K562 (cell line): ENCODE measurements around the gene EHMT2. TPM values are rescaled to one million over a fixed set of nuclear protein-coding genes. Genes with fewer than 3 reads are reported as not detected.

Experiments
- FOXK2 ChIP-seq, 2 experiments: fragments of 450-650 bp; IDR thresholded peaks in 1 of 2; conservative IDR thresholded peaks in 1 of 2; 2 replicates each; pipeline ENCODE4 v1.6.1; 2016; ENCODE audit warnings: low read depth in 2 of 2, mild to moderate bottlenecking in 1 of 2
- GTF2E2 ChIP-seq: fragments of 200-800 bp; sonication (Bioruptor generic); IDR thresholded peaks from 2 replicates; pipeline ENCODE4 v1.6.1; 2016; ENCODE audit warnings: missing genetic modification characterization, missing compliant biosample characterization
- HDAC8 ChIP-seq: fragments of 450-650 bp; IDR thresholded peaks from 2 replicates; pipeline ENCODE4 v1.6.1; 2016; ENCODE audit warnings: mild to moderate bottlenecking, missing genetic modification characterization, moderate library complexity, missing compliant biosample characterization
- KDM1A ChIP-seq, 2 experiments: fragments of 450-650 bp; IDR thresholded peaks; 2 replicates each; pipeline ENCODE4 v1.6.1; 2016; ENCODE audit warnings: mild to moderate bottlenecking in 2 of 2
- KLF6 ChIP-seq: fragments of 250-450 bp; sonication (Bioruptor Pico); IDR thresholded peaks from 2 replicates; pipeline ENCODE4 v1.4.0; 2020; ENCODE audit warnings: mild to moderate bottlenecking, moderate library complexity, borderline replicate concordance
- MYNN ChIP-seq, 2 experiments: sonication (generic); formaldehyde crosslinking in 1 of 2; IDR thresholded peaks; 2 replicates each; pipeline versions ENCODE4 v1.5.0 to v1.6.1; 2016 to 2020; ENCODE audit warnings: antibody characterized with exemption in 1 of 2, missing genetic modification reagents in 1 of 2
- PML ChIP-seq: IDR thresholded peaks from 2 replicates; pipeline ENCODE4 v1.6.1; 2012; ENCODE audit warnings: low read length, inconsistent platforms
- POLR3A ChIP-seq: IDR thresholded peaks from 2 replicates; pipeline ENCODE4 v1.6.1; 2011; ENCODE audit warnings: borderline replicate concordance, mild to moderate bottlenecking, moderate library complexity; ENCODE audit not compliant: insufficient read length, insufficient read depth; ENCODE audit errors: extremely low read depth
- RBM34 ChIP-seq: fragments of 200-400 bp; formaldehyde crosslinking; IDR thresholded peaks from 2 replicates; pipeline ENCODE4 v1.6.1; 2018; ENCODE audit warnings: low read length, borderline replicate concordance; ENCODE audit not compliant: insufficient read depth
- SETDB1 ChIP-seq: IDR thresholded peaks from one replicate; pipeline ENCODE4 v1.6.1; 2012; ENCODE audit warnings: low read length, control low read depth, inconsistent platforms
- SRSF3 ChIP-seq: fragments of 200-400 bp; formaldehyde crosslinking; IDR thresholded peaks from 2 replicates; pipeline ENCODE4 v1.6.1; 2016; ENCODE audit warnings: mild to moderate bottlenecking, low read length, moderate library complexity; ENCODE audit not compliant: insufficient read depth
- TEAD1 ChIP-seq, 2 experiments: fragments of 450-650 bp in 1 of 2; sonication (generic) in 1 of 2; formaldehyde crosslinking; IDR thresholded peaks; 2 replicates each; pipeline versions ENCODE4 v1.4.0 to v1.8.0; 2020 to 2022; ENCODE audit warnings: mild to moderate bottlenecking in 2 of 2, missing genetic modification reagents in 1 of 2
- ZFP36 ChIP-seq: fragments of 150-350 bp; IDR thresholded peaks from 2 replicates; pipeline ENCODE4 v1.6.1; 2018; ENCODE audit warnings: low read length, low read depth; ENCODE audit not compliant: partially characterized antibody
- ZNF124 ChIP-seq: sonication (generic); formaldehyde crosslinking; IDR thresholded peaks from 2 replicates; pipeline ENCODE4 v1.8.1; 2022; ENCODE audit warnings: missing genetic modification reagents
- ZNF644 ChIP-seq: fragments of 200-800 bp; sonication (Bioruptor generic); IDR thresholded peaks from 2 replicates; pipeline ENCODE4 v1.6.1; 2016; ENCODE audit warnings: low read depth, missing genetic modification characterization, missing compliant biosample characterization
- ZNF76 ChIP-seq: fragments of 250-450 bp; sonication (Bioruptor Pico); IDR thresholded peaks from 2 replicates; pipeline ENCODE4 v1.4.0; 2020; ENCODE audit warnings: mild to moderate bottlenecking, moderate library complexity, borderline replicate concordance
- polyA plus RNA-seq, 8 experiments: library from polyadenylated mRNA; depleted of rRNA in 4 of 8; stranded (reverse) in 5 of 8; unstranded in 3 of 8; fragments of >200 nt; fragmentation: Nextera tagmentation in 2 of 8; fragmentation: Illumina TruSeq in 1 of 8; extraction: Ambion mirVana in 2 of 8; extraction: Trizol in 1 of 8; gene quantifications; 2 replicates each; pipeline versions ENCODE4 v1.2.1 to v1.2.3, GENCODE V29; 2011 to 2014; ENCODE audit warnings: inconsistent platforms in 1 of 8, missing spikeins in 1 of 8
- total RNA-seq, 7 experiments: library from RNA; depleted of rRNA in 6 of 7; stranded (reverse); fragments of >200 nt in 6 of 7; fragmentation: Illumina TruSeq in 2 of 7; extraction: Trizol in 2 of 7; gene quantifications; 2 replicates each; pipeline versions ENCODE4 v1.2.1 to v1.2.3, GENCODE V29; 2011 to 2021; ENCODE audit warnings: low replicate concordance in 1 of 7
- TF ChIP-seq, protein P1 (sequence below): fragments of 150-350 bp; conservative IDR thresholded peaks from 2 replicates; pipeline ENCODE4 v1.6.1; 2014; ENCODE audit warnings: low read length
- TF ChIP-seq, protein P2 (sequence below): fragments of 450-650 bp; formaldehyde crosslinking; IDR thresholded peaks from 2 replicates; pipeline ENCODE4 v1.4.0; 2022; ENCODE audit warnings: missing genetic modification characterization
- TF ChIP-seq, protein P3 (sequence below): fragments of 450-650 bp; formaldehyde crosslinking; IDR thresholded peaks from 2 replicates; pipeline ENCODE4 v1.4.0; 2022; ENCODE audit warnings: missing genetic modification characterization
- TF ChIP-seq, protein P4 (sequence below): sonication (generic); formaldehyde crosslinking; IDR thresholded peaks from 2 replicates; pipeline ENCODE4 v1.8.1; 2023; ENCODE audit warnings: mild to moderate bottlenecking, missing genetic modification reagents

Gene EHMT2
- total and polyA plus RNA-seq, 9 of the 15 experiments (the other 6 are each of a cell fraction or from before 2014, with no cell fraction given) = 2.1 to 63.8 (median 38.5) TPM

DNA sequence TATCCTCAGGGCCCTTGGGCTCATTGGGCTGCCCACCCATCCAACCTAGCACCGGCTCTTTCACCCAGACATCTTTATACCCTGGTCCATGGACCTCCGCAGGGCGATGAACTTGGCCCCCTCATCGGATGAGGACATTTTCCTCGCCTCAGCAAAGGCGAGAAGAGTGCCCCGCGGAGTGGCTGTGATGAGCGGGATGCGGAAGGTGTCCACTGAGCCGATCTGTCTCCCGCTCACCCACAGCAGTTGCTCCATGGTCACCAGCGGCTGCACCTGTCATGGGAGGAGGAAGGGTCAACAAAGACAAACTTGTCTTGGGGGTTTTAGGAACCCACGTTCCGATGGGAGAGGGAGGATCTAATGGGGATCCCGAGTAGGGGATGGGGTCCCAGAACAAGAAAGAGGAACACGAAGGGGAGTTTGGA, 35.6 kb downstream of the EHMT2 start (continued):
- TF ChIP-seq, protein P1, sequence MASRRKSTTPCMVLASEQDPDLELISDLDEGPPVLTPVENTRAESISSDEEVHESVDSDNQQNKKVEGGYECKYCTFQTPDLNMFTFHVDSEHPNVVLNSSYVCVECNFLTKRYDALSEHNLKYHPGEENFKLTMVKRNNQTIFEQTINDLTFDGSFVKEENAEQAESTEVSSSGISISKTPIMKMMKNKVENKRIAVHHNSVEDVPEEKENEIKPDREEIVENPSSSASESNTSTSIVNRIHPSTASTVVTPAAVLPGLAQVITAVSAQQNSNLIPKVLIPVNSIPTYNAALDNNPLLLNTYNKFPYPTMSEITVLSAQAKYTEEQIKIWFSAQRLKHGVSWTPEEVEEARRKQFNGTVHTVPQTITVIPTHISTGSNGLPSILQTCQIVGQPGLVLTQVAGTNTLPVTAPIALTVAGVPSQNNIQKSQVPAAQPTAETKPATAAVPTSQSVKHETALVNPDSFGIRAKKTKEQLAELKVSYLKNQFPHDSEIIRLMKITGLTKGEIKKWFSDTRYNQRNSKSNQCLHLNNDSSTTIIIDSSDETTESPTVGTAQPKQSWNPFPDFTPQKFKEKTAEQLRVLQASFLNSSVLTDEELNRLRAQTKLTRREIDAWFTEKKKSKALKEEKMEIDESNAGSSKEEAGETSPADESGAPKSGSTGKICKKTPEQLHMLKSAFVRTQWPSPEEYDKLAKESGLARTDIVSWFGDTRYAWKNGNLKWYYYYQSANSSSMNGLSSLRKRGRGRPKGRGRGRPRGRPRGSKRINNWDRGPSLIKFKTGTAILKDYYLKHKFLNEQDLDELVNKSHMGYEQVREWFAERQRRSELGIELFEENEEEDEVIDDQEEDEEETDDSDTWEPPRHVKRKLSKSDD = no peak
- TF ChIP-seq ZFP36 = no peak
- TF ChIP-seq, protein P2, sequence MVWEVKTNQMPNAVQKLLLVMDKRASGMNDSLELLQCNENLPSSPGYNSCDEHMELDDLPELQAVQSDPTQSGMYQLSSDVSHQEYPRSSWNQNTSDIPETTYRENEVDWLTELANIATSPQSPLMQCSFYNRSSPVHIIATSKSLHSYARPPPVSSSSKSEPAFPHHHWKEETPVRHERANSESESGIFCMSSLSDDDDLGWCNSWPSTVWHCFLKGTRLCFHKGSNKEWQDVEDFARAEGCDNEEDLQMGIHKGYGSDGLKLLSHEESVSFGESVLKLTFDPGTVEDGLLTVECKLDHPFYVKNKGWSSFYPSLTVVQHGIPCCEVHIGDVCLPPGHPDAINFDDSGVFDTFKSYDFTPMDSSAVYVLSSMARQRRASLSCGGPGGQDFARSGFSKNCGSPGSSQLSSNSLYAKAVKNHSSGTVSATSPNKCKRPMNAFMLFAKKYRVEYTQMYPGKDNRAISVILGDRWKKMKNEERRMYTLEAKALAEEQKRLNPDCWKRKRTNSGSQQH = 0 out of 2 replicates have a peak, but pooled peaks have one; percentile 52
- no peak for TF ChIP-seq MYNN (IDR thresholded peaks at IDR 0.05)
- TF ChIP-seq MYNN (CRISPR knock-in tag; IDR thresholded peaks at IDR 0.05) = no peak
- TF ChIP-seq, protein P3, sequence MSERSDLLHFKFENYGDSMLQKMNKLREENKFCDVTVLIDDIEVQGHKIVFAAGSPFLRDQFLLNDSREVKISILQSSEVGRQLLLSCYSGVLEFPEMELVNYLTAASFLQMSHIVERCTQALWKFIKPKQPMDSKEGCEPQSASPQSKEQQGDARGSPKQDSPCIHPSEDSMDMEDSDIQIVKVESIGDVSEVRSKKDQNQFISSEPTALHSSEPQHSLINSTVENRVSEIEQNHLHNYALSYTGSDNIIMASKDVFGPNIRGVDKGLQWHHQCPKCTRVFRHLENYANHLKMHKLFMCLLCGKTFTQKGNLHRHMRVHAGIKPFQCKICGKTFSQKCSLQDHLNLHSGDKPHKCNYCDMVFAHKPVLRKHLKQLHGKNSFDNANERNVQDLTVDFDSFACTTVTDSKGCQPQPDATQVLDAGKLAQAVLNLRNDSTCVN (CRISPR knock-in tag) = peak; percentile 46; the same call in 1 of the 2 replicates
- no peak for TF ChIP-seq HDAC8
- no peak for TF ChIP-seq SETDB1
- TF ChIP-seq GTF2E2 (tag) = no peak
- no peak for TF ChIP-seq FOXK2 (conservative IDR thresholded peaks at IDR 0.05 in 1 of 2, IDR thresholded peaks at IDR 0.05 in 1 of 2; ENCODE audit: low read depth in 2 of 2)
- no peak for TF ChIP-seq RBM34
- no peak for TF ChIP-seq KDM1A (IDR thresholded peaks at IDR 0.05)
- TF ChIP-seq PML = 0 out of 2 replicates have a peak, but pooled peaks have one; percentile 9
- TF ChIP-seq, protein P4, sequence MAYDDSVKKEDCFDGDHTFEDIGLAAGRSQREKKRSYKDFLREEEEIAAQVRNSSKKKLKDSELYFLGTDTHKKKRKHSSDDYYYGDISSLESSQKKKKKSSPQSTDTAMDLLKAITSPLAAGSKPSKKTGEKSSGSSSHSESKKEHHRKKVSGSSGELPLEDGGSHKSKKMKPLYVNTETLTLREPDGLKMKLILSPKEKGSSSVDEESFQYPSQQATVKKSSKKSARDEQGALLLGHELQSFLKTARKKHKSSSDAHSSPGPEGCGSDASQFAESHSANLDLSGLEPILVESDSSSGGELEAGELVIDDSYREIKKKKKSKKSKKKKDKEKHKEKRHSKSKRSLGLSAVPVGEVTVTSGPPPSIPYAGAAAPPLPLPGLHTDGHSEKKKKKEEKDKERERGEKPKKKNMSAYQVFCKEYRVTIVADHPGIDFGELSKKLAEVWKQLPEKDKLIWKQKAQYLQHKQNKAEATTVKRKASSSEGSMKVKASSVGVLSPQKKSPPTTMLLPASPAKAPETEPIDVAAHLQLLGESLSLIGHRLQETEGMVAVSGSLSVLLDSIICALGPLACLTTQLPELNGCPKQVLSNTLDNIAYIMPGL (CRISPR knock-in tag) = 0 out of 2 replicates have a peak, but pooled peaks have one; percentile 27
- TF ChIP-seq TEAD1 (CRISPR knock-in tag; IDR thresholded peaks at IDR 0.05) = no peak; a peak in 1 of 4 replicates
- no peak for TF ChIP-seq KLF6 (CRISPR knock-in tag)
- no peak for TF ChIP-seq SRSF3
- TF ChIP-seq POLR3A = no peak
- TF ChIP-seq ZNF76 (CRISPR knock-in tag) = no peak
- TF ChIP-seq ZNF644 = no peak
- TF ChIP-seq ZNF124 = no peak
